WI38 (cell line): Measurements from ENCODE around the gene METTL17.
"Not testable (repeated sequence)": the region's sequence is repeated elsewhere in the genome, so short reads cannot be mapped to it uniquely, and the experiment has no call there.

Source experiments
- H3K4me3 ChIP-seq: 2 replicates; pipeline ENCODE4 v1.5.1; 2011; ENCODE audit warnings: low read depth, mild to moderate bottlenecking, control low read depth, low read length
- TF ChIP-seq, protein P1 (sequence below): IDR thresholded peaks from 2 replicates; pipeline ENCODE4 v1.5.1; 2012; ENCODE audit warnings: low read depth, mild to moderate bottlenecking, control low read depth, low read length

Gene METTL17

DNA sequence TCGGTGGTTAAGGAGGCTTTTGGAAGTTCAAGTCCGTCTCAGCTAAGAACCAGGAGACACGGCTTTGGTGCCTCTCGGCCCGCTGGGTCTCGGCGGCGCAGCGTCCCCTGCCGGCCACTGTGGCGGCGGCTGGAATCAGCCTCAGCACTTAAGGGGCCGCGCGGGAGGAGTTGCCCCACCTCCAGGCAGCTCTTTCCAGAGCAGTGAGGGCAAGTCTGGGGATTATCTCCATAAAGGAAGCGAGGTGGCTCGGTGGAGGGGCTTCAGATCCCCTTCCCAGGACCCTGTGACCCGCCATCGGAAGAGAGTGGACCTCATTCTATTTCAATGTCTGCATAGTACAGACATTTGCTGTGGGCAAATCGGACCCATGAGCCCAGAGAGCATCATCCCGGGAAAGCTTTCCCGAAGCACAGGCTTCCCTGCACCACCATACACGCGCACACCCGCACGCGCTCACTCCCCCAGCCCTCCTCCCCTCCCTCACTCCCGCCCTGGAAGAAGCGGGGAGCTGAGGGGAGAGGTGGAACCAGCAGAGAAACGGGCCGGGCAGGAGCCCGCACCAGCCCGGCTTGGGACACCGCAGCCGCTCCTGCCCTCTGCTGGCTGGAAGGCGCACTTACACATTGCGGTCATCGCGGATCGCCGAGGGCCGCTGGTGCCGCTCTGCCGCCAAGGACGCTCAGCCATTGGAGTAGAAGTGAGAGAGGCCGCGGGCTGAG is 18.6 kb upstream of the METTL17 start:
- H3K4me3 ChIP-seq, result peak overlapping the region; percentile 70
- TF ChIP-seq, protein P1, sequence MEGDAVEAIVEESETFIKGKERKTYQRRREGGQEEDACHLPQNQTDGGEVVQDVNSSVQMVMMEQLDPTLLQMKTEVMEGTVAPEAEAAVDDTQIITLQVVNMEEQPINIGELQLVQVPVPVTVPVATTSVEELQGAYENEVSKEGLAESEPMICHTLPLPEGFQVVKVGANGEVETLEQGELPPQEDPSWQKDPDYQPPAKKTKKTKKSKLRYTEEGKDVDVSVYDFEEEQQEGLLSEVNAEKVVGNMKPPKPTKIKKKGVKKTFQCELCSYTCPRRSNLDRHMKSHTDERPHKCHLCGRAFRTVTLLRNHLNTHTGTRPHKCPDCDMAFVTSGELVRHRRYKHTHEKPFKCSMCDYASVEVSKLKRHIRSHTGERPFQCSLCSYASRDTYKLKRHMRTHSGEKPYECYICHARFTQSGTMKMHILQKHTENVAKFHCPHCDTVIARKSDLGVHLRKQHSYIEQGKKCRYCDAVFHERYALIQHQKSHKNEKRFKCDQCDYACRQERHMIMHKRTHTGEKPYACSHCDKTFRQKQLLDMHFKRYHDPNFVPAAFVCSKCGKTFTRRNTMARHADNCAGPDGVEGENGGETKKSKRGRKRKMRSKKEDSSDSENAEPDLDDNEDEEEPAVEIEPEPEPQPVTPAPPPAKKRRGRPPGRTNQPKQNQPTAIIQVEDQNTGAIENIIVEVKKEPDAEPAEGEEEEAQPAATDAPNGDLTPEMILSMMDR, result peak; percentile 100

DNA sequence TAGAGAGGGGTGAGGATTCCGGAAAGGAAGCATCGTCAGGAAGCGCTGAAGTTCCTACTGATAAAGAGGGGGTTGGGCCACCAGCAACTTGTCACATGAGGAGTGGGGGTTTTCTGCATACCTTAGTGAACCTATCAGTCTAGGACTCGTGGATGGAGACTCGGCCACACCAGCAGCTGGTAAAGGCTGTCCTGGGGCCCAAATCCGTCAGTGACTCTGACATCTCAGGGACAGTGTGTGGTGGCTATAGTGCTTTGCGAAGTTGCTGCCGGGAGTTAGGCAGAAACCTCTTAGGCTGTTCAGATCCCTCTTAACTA is 18.1 kb upstream of the METTL17 start:
- peak overlapping the region; percentile 70 for H3K4me3 ChIP-seq

DNA sequence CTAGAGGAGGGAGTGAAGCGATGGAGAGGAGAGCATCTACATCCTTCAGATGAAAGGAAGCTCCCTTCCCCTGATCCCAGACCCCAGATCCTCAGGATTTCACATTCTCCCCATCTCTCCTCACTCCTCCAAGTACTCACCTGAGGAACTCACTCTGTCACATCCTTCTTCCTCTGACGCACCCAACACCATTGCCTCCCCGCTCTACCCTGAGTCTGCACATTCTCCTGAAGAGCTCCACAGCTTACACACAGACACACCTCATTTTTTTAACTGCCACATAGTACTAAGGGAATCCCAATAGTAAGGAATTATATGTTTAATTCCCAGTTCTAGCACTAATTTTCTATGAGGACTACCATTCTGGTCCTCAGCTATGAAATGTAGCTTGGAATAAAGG is 16.3 kb upstream of the METTL17 start:
- TF ChIP-seq, protein P1, result no peak
- H3K4me3 ChIP-seq, result no peak overlapping the region

More for the DNA sequence above, 18.1 kb upstream of the METTL17 start:
- TF ChIP-seq, protein P1, result no peak

DNA sequence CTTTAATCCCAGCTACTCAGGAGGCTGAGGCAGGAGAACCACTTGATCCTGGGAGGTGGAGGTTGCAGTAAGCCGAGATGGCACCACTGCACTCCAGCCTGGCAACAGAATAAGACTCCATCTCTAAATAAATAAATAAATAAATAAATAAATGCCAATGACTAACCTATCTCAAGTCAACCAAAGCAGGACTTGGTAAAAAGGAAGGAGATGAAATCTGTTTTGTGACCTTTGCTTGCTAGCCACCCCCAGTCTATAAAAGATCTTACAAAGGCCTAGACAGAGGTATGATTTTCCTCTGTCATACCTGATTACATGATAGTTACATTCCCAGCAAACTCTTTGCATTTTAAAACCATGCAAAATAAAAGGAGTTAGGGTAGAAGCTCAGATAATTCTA is 13.5 kb upstream of the METTL17 start:
- no peak overlapping the region for H3K4me3 ChIP-seq
- TF ChIP-seq, protein P1, result no peak

DNA sequence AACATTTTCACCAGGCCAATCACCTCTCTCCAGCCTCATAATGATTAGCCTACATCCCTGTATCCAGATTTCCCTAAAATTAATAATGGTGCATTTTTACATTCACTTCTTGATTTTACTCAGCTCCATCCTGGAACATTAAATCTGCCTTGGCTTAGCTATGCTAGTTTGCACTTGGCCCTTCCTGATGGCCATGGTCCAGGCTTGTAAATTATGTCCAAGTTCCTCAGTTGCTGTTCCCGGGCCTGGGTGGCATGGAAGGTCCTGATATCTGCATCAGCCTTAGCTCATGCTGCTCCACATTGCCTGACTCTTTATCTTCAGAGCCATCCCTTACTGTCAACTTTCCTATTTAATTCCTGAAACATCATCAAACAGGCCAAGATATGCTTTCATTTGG is 11.1 kb upstream of the METTL17 start:
- TF ChIP-seq, protein P1, result no peak
- no peak overlapping the region for H3K4me3 ChIP-seq

DNA sequence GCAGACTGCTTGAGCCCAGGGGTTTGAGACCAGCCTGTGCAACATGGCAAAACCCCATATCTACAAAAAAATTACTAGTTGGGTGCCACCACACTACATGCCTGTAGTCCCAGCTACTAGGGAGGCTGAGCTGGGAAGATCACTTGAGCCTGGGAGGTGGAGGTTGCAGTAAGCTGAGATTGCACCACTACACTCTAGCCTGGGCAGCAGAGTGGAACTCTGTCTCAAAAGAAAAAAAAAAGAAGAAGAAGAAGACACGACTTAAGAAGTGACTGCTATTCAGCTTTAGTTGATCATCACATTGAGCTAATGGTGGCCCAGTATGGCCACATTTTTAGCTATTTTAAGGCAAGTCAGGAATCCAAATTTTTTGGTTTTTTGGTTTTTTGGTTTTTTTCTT is 8.9 kb upstream of the METTL17 start:
- no peak overlapping the region for H3K4me3 ChIP-seq
- TF ChIP-seq, protein P1, result no peak

DNA sequence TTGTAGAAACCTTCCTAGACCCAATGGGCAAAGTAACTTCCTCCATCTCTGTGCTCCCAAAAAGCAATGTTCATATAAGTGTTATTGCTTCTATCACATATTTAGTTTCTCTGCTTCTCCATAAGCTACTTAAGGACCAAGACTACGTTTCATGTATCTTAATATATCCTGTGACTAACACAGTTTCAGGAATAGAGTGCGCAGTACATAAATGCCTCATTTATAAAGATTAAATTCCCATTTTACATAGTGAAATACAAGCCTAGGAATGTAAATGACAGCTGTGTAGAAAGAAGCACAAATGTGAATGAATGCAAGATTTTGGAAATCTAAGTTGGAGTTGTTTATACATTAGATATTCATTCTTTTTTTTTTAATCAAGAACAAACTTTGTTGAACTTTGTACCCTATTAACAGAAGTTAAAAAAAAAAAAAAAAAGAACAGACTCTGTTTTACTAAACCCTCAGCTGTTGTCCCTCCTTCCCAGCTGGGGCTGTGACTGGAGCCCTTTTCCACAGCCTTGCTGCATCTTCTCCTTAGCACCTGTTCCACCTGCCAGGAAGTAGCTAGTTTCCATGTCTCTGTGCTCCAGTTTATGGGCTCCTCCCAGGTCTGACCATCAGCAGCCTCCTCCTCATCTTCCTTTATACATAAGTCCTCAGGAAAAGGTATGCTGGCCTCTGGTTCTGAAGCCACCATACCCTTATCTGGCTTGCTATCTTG is 7.0 kb upstream of the METTL17 start:
- H3K4me3 ChIP-seq, result no peak overlapping the region
- TF ChIP-seq, protein P1, result no peak

DNA sequence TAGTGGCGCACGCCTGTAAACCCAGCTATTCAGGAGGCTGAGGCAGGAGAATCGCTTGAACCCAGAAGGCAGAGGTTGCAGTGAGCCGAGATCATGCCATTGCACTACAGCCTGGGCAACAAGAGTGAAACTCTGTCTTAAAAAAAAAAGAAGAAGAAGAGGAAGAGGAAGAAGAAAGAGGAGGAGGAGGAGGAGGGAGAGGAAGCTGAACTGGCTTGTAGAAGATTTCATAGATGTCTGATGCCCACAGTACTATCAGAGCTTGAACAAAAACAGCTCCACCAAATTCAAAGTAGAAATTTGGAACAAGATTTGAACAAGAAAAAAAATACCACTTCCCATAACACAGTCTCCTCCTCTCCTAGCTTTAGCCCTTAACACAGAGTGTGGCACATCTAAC is 4.1 kb upstream of the METTL17 start:
- H3K4me3 ChIP-seq, result not testable (repeated sequence)
